GM18909 (cell line): ENCODE measurements around the gene NEAT1.
A peak's percentile ranks its signal among the peaks of the same experiment; 100 is the strongest.

Experiments
- ATAC-seq: cut with Tn5 transposase; IDR thresholded peaks from one replicate; pipeline ENCODE4 v1.9.1; 2021; ENCODE audit warnings: mild to moderate bottlenecking; ENCODE audit not compliant: unreplicated experiment, poor library complexity

NEAT1 gene

DNA sequence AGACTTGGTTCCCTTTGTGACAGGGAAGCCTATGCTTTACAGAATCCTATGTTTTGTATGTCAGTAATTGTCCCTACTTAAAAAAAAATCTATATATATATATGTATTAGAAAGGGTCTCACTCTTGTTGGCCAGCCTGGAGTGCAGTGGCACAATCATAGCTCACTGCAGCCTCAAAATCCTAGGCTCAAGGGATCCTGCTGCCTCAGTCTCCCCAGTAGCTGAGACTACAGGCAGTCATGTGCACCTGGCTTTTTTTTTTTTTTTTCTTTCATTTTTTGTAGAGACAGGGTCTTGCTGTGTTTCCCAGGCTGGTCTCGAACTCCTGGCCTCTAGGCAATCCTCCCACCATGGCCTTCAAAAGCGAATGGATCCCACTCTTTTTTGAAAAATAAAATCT lies 2.1 kb upstream of the NEAT1 start:
- no peak for ATAC-seq

DNA sequence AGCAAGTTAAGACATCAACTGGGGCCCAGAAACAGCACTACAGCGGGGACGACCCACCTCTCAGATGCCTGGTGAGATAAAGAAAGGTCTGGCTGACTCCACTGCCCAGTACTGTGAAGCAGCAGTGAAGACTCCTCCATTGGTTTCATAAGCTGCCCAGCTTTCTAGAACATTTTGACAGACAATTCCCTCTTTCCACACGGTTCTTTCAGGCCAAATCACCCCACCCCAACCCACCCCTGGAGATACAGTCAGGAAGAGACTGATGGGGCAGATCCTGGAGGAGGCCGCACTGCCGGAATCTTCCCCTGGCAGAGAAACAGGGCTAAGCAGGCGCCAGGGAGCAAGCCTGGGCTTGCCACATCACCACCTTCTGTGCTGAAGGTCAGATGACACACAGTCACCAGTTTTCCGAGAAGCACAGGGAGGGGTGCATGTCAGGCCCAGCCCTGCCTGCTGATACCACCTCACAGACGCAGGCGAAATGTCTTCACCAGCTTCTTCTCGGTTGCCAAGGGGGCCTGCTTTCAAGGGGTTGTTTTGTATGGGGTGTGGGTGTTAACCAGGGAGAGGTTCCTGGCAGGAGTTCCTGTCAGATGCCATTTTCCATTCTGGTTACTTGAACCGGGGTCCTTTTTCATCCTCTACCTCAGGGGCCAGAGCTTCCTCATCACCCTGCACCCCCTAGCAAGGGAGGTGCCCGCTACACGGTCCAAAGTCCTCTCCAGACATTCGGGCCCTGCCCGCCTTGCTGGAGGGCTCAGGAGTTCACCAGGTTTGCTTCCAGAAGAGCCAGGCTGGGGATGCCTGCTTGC lies 1.4 kb upstream of the NEAT1 start:
- no peak for ATAC-seq

DNA sequence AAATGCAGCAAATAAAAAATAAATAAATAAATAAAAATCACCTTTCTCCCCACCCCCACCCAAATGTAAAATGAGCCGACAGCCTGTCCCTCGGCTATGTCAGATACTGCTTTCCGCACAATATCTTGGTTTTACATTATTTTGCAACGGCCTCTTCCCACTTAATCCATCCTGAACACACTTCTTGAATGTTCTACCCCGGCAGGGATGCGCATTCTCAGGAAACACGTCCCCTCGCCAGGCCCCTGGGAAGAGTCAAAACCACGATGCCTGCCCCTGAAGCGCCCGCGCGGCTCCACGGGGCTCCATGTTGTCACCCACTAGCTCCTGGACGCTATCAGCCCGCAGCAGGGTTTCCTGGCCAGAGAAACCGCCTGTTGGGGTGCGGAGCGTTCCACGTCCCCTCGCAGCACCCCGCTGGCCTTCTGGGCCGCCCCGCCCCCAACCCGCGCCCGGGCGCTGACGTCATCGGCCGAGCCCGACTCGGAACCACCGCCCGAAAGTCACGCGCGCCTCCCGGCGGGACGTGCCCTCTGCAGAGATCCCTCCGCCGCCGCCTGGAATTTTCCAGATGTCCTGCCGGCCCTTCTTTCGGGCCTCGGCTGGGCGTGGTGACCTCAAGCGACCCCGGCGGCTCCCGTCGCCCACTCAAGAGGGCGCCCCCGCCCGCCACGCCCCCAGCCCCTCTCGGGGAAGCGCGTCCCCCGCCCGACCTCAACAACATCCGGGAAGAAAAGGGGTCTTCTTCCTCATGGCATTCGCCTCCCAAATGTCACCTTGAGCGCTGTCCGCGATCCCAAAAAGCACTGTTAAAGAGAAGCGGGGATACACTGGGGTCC lies 585 bp upstream of the NEAT1 start:
- no peak for ATAC-seq

DNA sequence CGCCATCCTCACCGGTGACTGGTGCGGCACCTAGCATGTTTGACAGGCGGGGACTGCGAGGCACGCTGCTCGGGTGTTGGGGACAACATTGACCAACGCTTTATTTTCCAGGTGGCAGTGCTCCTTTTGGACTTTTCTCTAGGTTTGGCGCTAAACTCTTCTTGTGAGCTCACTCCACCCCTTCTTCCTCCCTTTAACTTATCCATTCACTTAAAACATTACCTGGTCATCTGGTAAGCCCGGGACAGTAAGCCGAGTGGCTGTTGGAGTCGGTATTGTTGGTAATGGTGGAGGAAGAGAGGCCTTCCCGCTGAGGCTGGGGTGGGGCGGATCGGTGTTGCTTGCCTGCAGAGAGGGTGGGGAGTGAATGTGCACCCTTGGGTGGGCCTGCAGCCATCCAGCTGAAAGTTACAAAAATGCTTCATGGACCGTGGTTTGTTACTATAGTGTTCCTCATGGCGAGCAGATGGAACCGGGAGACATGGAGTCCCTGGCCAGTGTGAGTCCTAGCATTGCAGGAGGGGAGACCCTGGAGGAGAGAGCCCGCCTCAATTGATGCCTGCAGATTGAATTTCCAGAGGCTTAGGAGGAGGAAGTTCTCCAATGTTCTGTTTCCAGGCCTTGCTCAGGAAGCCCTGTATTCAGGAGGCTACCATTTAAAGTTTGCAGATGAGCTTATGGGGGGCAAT lies 1.1 kb downstream of the NEAT1 start:
- ATAC-seq = no peak

DNA sequence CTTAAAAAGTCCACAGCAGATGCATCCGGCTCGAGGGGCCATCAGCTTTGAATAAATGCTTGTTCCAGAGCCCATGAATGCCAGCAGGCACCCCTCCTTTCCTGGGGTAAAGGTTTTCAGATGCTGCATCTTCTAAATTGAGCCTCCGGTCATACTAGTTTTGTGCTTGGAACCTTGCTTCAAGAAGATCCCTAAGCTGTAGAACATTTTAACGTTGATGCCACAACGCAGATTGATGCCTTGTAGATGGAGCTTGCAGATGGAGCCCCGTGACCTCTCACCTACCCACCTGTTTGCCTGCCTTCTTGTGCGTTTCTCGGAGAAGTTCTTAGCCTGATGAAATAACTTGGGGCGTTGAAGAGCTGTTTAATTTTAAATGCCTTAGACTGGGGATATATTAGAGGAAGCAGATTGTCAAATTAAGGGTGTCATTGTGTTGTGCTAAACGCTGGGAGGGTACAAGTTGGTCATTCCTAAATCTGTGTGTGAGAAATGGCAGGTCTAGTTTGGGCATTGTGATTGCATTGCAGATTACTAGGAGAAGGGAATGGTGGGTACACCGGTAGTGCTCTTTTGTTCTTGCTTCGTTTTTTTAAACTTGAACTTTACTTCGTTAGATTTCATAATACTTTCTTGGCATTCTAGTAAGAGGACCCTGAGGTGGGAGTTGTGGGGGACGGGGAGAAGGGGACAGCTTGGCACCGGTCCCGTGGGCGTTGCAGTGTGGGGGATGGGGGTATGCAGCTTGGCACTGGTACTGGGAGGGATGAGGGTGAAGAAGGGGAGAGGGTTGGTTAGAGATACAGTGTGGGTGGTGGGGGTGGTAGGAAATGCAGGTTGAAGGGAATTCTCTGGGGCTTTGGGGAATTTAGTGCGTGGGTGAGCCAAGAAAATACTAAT lies 1.9 kb downstream of the NEAT1 start:
- ATAC-seq = no peak

DNA sequence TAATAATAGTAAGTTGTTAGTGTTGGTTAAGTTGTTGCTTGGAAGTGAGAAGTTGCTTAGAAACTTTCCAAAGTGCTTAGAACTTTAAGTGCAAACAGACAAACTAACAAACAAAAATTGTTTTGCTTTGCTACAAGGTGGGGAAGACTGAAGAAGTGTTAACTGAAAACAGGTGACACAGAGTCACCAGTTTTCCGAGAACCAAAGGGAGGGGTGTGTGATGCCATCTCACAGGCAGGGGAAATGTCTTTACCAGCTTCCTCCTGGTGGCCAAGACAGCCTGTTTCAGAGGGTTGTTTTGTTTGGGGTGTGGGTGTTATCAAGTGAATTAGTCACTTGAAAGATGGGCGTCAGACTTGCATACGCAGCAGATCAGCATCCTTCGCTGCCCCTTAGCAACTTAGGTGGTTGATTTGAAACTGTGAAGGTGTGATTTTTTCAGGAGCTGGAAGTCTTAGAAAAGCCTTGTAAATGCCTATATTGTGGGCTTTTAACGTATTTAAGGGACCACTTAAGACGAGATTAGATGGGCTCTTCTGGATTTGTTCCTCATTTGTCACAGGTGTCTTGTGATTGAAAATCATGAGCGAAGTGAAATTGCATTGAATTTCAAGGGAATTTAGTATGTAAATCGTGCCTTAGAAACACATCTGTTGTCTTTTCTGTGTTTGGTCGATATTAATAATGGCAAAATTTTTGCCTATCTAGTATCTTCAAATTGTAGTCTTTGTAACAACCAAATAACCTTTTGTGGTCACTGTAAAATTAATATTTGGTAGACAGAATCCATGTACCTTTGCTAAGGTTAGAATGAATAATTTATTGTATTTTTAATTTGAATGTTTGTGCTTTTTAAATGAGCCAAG lies 2.7 kb downstream of the NEAT1 start:
- no peak for ATAC-seq

DNA sequence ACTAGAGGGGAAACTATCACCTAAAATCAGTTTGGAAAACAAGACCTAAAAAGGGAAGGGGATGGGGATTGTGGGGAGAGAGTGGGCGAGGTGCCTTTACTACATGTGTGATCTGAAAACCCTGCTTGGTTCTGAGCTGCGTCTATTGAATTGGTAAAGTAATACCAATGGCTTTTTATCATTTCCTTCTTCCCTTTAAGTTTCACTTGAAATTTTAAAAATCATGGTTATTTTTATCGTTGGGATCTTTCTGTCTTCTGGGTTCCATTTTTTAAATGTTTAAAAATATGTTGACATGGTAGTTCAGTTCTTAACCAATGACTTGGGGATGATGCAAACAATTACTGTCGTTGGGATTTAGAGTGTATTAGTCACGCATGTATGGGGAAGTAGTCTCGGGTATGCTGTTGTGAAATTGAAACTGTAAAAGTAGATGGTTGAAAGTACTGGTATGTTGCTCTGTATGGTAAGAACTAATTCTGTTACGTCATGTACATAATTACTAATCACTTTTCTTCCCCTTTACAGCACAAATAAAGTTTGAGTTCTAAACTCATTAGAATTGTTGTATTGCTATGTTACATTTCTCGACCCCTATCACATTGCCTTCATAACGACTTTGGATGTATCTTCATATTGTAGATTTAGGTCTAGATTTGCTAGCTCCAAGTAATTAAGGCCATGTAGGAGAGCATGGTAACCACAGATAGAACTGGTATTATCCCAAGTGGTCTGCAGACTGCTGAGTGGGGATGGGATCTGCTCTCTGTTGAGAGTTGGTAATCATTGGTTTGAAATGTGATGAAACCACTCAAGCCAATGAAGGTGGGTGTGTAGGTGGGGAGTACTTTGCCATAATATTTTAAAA lies 3.6 kb downstream of the NEAT1 start:
- peak; percentile 27 for ATAC-seq

DNA sequence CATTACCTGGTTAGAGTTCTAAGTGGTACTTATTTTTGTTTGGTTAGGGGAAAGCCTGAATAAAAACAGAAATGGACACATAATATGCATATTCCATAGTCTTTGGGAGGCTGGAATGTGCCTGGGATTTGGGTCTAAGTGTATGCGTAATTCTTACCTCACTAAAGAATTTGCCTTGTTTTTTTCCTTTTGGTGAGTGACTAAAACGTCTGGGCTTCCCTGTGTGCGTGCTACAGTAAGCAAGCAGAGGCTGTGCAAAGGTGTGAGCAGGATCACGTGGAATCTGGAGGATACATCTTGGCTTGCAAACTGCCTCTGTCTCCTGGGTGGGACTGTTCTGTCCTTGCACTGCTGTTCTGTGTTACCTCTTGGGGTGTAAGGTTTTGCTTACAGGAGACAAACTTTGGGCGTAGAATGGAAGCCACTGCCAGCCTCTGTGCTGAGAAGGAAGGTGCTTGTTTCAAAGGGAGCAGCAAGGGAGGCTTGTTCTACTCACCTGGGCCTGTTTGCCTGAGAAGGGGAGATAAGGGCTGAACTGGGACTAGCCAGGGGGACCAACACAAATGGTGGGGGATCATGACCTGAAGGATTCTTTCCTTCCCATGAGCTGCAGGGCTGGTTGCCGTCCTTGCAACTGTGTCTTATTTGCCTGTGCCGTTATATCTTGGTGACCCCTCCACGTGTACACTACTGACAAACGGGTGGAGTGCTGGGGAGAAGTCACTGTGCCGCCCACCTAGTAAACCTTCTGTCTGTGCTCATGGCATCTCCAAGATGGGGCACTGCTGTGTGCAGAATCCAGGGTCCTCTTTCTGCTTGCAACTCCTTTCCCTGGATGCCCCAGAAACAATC lies 4.5 kb downstream of the NEAT1 start:
- ATAC-seq = no peak

DNA sequence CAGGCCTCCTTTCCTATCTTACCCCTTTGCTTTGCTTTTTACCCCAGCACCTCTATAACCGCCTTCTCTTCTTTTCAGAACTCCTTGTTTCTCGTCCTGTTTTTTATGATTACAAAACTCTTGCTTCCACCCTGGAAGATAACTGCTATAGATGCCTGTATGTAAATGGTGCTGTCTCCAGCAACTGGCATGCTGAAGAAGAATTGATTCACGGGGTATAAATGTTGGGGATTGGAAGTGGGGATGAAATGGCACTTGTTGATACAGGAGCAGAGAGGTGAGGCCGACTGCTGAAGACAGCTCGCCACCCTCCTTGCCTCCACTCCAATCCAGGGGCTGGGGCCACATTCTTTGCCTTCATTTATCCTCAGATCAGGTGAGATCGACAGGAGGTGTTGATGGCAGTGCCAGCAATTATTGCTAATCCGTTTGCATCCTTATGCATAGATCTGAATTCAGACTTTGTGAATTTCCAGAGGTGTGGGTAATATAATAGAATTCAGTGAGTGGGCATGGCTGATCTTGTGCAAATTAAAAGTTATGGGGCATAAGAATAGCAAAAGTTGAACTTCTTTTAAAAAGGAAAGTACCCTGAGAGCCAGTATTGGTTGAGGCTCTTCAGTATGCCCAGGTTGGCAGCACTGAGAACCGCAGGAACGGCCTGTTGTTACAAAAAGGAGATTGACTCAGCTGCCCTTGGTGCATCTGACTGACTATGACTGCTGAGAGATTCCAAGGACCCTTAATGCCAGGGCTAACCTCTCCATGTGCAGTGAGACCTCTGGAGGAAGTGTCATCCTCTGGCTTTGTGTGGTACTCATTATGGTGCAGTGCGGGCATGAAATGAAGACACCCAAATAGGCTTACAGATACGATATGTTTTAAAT lies 5.3 kb downstream of the NEAT1 start:
- no peak for ATAC-seq

DNA sequence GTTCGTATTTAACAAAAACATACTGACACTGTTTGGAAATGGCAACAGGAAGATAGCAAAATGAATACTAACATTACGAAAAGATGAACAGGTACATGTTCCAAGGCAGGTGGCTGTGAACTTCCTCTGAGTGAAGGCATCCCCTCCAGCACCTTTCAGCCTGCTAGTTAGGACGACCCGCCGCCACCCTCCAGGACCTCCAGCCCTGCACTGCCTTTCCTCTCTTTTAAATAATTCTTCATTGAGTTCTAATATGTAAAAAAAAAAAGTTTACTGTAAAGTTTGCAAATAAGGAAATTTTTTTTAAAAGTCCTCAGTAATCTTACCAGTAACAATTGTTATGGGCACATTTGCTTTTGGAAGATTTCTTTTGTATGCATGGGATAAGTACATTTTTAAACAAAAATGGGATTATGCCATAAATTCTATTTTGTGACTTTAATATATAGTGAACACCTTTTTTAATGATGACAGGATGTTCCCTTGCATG lies 6.0 kb downstream of the NEAT1 start:
- ATAC-seq = no peak

DNA sequence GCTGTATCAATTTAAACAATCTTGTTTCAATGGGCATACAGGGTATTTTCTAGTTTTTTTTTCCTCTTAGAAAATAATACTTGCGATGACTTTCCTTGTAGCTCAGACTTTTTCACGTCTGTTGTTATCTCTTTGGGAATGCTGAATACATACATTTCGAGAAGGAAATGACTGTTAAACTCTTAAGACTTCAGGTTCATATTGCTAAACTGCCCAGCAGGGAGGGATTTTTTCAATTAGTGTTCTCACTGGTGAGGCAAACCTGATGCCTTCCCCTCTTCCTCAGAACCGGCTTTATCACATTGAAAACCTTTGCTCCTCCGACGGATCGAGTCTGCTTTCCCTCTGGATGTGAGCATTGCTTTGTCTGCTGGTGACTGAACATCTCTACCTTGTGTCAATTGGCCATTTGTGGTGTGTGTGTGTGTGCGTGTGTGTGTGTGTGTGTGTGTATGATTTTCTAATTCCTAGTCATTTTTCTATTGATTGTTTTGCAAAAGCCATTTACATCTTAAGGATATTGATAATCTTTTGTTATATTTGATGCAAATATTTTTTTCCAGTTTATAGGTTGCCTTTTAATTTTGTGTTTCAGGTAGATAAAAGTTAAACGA lies 6.6 kb downstream of the NEAT1 start:
- no peak for ATAC-seq

DNA sequence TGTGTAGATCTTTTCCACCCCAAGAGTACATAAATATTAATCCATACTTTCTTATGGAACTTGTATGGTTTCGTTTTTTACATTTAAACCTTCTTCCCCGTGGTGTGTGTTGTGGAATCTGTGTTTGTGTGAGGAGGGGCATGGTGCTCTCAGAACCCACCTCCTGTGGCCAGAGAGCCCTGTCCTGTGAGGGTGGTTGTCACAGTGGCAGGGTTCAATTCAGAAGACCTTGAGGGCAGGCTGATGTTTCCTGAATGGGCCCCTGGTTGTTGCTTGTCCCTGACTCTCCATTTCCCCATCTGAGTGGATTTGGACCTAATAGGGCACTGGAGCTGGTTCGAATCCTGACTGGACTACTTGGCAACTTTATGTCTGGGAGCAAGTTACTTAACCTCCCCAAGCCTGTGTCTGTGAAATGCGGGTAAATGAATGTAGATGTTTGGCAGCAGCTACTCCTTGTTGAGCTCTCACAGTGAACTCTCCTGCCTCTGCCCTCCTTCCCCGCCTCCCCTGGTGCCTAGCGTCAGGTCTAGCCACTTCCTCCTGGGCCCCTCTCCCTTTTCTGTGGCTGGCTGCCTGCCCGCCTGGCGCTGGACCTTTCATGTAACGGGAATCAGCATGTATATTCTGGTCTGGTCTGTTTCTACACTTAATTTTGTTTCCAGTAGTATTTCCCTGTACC lies 7.3 kb downstream of the NEAT1 start:
- ATAC-seq = no peak

DNA sequence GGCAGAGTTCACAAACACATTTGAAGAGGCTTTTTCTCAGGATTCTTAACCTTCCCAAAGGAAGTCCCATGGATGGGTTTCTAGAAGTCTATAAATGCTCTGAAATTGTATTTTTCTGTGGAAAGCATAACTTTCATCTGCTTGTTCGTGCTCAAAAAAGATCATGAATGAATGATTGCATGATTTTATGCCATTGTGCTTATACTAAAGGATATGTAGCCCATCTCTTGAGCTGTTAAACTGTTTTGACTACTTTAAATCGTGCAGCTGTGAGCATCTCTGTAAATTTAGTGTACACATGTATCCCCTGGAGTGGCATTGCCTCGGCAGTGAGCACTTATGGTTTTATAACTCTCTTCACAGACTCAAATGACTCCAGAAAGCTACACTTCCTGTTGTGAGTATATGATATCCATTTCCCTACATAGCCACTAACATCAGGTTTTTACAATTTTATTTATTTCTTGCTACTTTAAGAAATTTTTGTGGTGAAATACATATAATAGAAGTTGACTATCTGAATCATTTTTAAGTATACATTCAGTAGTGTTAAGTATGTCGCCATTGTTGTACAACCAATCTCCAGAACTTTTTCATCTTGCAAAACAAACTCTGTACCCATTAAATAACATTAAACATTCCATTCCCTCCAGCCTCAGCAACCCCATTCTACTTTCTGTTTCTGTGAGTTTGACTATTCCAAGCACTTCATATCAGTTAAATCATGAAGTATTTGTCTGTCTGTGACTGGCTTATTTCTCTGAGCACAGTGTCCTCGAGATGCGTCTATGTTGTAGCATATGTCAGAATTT lies 8.0 kb downstream of the NEAT1 start:
- no peak for ATAC-seq

DNA sequence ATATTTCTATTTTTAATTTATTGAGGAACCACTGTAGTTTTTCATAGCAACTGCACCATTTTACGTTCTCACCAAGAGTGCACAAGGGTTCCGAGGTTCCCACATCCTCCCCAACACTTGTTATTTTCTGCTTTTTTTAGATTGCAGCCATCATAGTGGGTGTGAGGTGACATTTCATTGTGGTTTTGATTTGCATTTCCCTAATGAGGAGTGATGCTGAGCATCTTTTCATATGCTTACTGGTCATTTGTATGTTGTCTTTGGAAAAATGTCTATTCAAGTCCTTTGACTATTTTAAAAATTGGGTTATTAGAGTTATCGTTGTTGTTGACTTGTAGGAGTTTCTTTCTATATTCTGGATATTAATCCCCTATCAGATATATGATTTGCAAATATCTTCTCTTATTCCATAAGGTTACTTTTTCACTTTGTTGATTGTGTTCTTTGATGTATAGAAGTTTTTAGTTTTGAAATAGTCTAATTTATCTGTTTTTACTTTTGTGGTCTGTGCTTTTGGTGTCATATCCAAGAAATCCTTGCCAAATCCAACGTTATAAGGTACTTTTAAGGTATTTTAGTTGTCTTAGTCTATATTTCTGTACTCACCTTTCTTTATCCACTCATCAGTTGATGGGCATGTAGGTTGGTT lies 9.0 kb downstream of the NEAT1 start:
- ATAC-seq = no peak
